ENCODE measurements around the gene SHKBP1. TPM values are rescaled to one million over a fixed set of nuclear protein-coding genes. Genes with fewer than 3 reads are reported as not detected.

Gene SHKBP1
- total and polyA plus RNA-seq, 2 of the 8 experiments (the other 6 are each of a cell fraction or from before 2014, with no cell fraction given): 74.6 to 98.8 TPM

- TF ChIP-seq ATF2 (IDR thresholded peaks at IDR 0.05; ENCODE audit: low read length): no peak
- TF ChIP-seq SIRT6 (IDR thresholded peaks at IDR 0.05; ENCODE audit: low read length): no peak
- no peak for TF ChIP-seq NANOG (IDR thresholded peaks at IDR 0.05; ENCODE audit: insufficient read depth, low read depth, low read length, poor library complexity, severe bottlenecking)
- no peak for TF ChIP-seq TCF12 (IDR thresholded peaks at IDR 0.05; ENCODE audit: low read depth, low read length)
- TF ChIP-seq POLR2AphosphoS5 (IDR thresholded peaks at IDR 0.05; ENCODE audit: low read depth, low read length): peak; percentile 64; the same call in 1 of the 2 replicates
- TF ChIP-seq JUN (IDR thresholded peaks at IDR 0.05; ENCODE audit: low read depth, low read length): no peak
- TF ChIP-seq MAX (IDR thresholded peaks at IDR 0.05): no peak
- no peak for TF ChIP-seq HDAC2 (IDR thresholded peaks at IDR 0.05; ENCODE audit: borderline replicate concordance in 1 of 2, low read depth in 2 of 2, low read length in 2 of 2)
Measured at GRCh38 chr19:40623403-40624251, 47.0 kb downstream of the SHKBP1 start (continued).
